K562 (cell line): ENCODE measurements around the gene SNX18.

Source experiments
- BHLHE40 ChIP-seq: IDR thresholded peaks from 2 replicates; pipeline ENCODE4 v1.6.1; 2011; ENCODE audit warnings: low read length, improper control_type of control experiment
- CHD1 ChIP-seq: fragments of 200-600 bp; sonication (generic); IDR thresholded peaks from one replicate; pipeline ENCODE4 v1.6.1; 2012; ENCODE audit warnings: mild to moderate bottlenecking, moderate library complexity, low read length, inconsistent platforms
- CTCF ChIP-seq, 3 experiments: IDR thresholded peaks in 2 of 3; conservative IDR thresholded peaks in 1 of 3; 2 replicates each; pipeline ENCODE4 v1.5.1; 2011 to 2012; ENCODE audit warnings: low read length in 3 of 3, mild to moderate bottlenecking in 3 of 3, control low read depth in 2 of 3, improper control_type of control experiment in 1 of 3, inconsistent platforms in 1 of 3, low read depth in 1 of 3, mixed read lengths in 1 of 3, moderate library complexity in 1 of 3; ENCODE audit not compliant: insufficient read depth in 2 of 3
- FOXA3 ChIP-seq, 2 experiments: fragments of 450-650 bp in 1 of 2; sonication (generic) in 1 of 2; formaldehyde crosslinking; IDR thresholded peaks in 1 of 2; conservative IDR thresholded peaks in 1 of 2; 2 replicates each; pipeline versions ENCODE4 v1.4.0 to v1.8.0; 2020 to 2022; ENCODE audit warnings: mild to moderate bottlenecking in 2 of 2, missing genetic modification reagents in 1 of 2
- POLR2A ChIP-seq: fragments of 450-650 bp; conservative IDR thresholded peaks from 2 replicates; pipeline ENCODE4 v1.6.1; 2016
- POLR2AphosphoS5 ChIP-seq: IDR thresholded peaks from 2 replicates; pipeline ENCODE4 v1.6.1; 2011; ENCODE audit warnings: mild to moderate bottlenecking, low read depth, low read length, moderate library complexity; ENCODE audit not compliant: control insufficient read depth, insufficient read depth
- RCOR1 ChIP-seq, 2 experiments: IDR thresholded peaks; 2 replicates each; pipeline ENCODE4 v1.6.1; 2012; ENCODE audit warnings: low read depth in 2 of 2, low read length in 2 of 2, borderline replicate concordance in 1 of 2, improper control_type of control experiment in 1 of 2
- SRSF9 ChIP-seq: fragments of 200-400 bp; formaldehyde crosslinking; IDR thresholded peaks from 2 replicates; pipeline ENCODE4 v1.6.1; 2017; ENCODE audit warnings: low read depth, low read length, borderline replicate concordance
- TBL1XR1 ChIP-seq, 2 experiments: IDR thresholded peaks; 2 replicates each; pipeline ENCODE4 v1.6.1; 2012; ENCODE audit warnings: improper control_type of control experiment in 2 of 2, low read length in 2 of 2, mild to moderate bottlenecking in 1 of 2
- TF ChIP-seq, protein P1 (sequence below): sonication (generic); formaldehyde crosslinking; IDR thresholded peaks from 2 replicates; pipeline ENCODE4 v1.8.0; 2022; ENCODE audit warnings: mild to moderate bottlenecking, missing genetic modification reagents, borderline replicate concordance

- TF ChIP-seq CHD1, result no peak
- no peak for TF ChIP-seq BHLHE40
- TF ChIP-seq POLR2AphosphoS5, result no peak
- TF ChIP-seq TBL1XR1 (IDR thresholded peaks at IDR 0.05; ENCODE audit: low read length in 2 of 2), result no peak
- TF ChIP-seq, protein P1, sequence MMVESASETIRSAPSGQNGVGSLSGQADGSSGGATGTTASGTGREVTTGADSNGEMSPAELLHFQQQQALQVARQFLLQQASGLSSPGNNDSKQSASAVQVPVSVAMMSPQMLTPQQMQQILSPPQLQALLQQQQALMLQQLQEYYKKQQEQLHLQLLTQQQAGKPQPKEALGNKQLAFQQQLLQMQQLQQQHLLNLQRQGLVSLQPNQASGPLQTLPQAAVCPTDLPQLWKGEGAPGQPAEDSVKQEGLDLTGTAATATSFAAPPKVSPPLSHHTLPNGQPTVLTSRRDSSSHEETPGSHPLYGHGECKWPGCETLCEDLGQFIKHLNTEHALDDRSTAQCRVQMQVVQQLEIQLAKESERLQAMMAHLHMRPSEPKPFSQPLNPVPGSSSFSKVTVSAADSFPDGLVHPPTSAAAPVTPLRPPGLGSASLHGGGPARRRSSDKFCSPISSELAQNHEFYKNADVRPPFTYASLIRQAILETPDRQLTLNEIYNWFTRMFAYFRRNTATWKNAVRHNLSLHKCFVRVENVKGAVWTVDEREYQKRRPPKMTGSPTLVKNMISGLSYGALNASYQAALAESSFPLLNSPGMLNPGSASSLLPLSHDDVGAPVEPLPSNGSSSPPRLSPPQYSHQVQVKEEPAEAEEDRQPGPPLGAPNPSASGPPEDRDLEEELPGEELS (CRISPR knock-in tag), result no peak
- no peak for TF ChIP-seq POLR2A
- no peak for TF ChIP-seq CTCF (IDR thresholded peaks at IDR 0.05 in 2 of 3, conservative IDR thresholded peaks at IDR 0.05 in 1 of 3; ENCODE audit: insufficient read depth in 2 of 3, low read depth in 1 of 3, low read length in 3 of 3)
- TF ChIP-seq RCOR1 (IDR thresholded peaks at IDR 0.05; ENCODE audit: borderline replicate concordance in 1 of 2, low read depth in 2 of 2, low read length in 2 of 2), result no peak
- no peak for TF ChIP-seq SRSF9
- no peak for TF ChIP-seq FOXA3 (CRISPR knock-in tag; conservative IDR thresholded peaks at IDR 0.05 in 1 of 2, IDR thresholded peaks at IDR 0.05 in 1 of 2)
These were observed 31.0 kb downstream of the SNX18 start for GRCh38 chr5:54548565-54548964.
